HEK293 (cell line): Measurements from ENCODE around the gene LDLRAD4.

Source experiments
- ZNF121 ChIP-seq: fragments of 450-650 bp; formaldehyde crosslinking; IDR thresholded peaks from 2 replicates; pipeline ENCODE4 v1.5.1; 2016; ENCODE audit warnings: missing biosample characterization, missing genetic modification characterization
- ZNF155 ChIP-seq: fragments of 450-650 bp; formaldehyde crosslinking; IDR thresholded peaks from 2 replicates; pipeline ENCODE4 v1.5.1; 2016; ENCODE audit warnings: missing biosample characterization, missing genetic modification characterization
- ZNF701 ChIP-seq: fragments of 450-650 bp; formaldehyde crosslinking; IDR thresholded peaks from 2 replicates; pipeline ENCODE4 v1.5.1; 2016; ENCODE audit warnings: missing biosample characterization, missing genetic modification characterization
- TF ChIP-seq, protein P1 (sequence below): fragments of 450-650 bp; formaldehyde crosslinking; IDR thresholded peaks from 2 replicates; pipeline ENCODE4 v1.5.1; 2016; ENCODE audit warnings: missing biosample characterization, missing genetic modification characterization
- TF ChIP-seq, protein P2 (sequence below): fragments of 450-650 bp; formaldehyde crosslinking; IDR thresholded peaks from 2 replicates; pipeline ENCODE4 v1.5.1; 2016; ENCODE audit warnings: missing biosample characterization, missing genetic modification characterization

DNA sequence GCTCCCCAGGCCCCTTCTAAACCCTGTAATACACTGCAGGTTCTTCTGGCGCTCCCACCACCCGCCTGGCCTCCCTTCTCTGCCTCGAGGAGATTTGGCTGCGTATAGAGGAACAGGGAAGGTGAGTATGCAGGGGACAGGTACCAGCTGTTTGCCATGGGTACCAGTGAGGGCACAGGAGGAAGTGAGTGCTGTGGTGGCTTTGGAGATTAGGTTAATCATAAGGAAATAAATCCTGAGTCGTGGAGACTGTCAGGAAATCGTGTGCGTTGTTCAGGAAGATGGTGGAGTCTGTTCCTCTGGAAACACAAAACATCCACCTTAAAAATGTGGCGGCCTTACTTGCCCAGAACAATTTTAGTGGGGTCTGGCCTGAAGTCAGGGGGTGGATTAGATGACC lies 277.4 kb downstream of the LDLRAD4 start:
- TF ChIP-seq, protein P1, sequence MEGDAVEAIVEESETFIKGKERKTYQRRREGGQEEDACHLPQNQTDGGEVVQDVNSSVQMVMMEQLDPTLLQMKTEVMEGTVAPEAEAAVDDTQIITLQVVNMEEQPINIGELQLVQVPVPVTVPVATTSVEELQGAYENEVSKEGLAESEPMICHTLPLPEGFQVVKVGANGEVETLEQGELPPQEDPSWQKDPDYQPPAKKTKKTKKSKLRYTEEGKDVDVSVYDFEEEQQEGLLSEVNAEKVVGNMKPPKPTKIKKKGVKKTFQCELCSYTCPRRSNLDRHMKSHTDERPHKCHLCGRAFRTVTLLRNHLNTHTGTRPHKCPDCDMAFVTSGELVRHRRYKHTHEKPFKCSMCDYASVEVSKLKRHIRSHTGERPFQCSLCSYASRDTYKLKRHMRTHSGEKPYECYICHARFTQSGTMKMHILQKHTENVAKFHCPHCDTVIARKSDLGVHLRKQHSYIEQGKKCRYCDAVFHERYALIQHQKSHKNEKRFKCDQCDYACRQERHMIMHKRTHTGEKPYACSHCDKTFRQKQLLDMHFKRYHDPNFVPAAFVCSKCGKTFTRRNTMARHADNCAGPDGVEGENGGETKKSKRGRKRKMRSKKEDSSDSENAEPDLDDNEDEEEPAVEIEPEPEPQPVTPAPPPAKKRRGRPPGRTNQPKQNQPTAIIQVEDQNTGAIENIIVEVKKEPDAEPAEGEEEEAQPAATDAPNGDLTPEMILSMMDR (tag by site-specific recombination), result no peak
- TF ChIP-seq, protein P2, sequence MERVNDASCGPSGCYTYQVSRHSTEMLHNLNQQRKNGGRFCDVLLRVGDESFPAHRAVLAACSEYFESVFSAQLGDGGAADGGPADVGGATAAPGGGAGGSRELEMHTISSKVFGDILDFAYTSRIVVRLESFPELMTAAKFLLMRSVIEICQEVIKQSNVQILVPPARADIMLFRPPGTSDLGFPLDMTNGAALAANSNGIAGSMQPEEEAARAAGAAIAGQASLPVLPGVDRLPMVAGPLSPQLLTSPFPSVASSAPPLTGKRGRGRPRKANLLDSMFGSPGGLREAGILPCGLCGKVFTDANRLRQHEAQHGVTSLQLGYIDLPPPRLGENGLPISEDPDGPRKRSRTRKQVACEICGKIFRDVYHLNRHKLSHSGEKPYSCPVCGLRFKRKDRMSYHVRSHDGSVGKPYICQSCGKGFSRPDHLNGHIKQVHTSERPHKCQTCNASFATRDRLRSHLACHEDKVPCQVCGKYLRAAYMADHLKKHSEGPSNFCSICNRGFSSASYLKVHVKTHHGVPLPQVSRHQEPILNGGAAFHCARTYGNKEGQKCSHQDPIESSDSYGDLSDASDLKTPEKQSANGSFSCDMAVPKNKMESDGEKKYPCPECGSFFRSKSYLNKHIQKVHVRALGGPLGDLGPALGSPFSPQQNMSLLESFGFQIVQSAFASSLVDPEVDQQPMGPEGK (tag by site-specific recombination), result no peak
- TF ChIP-seq ZNF701 (tag by site-specific recombination) (no peak), ZNF121 (tag by site-specific recombination) (no peak), ZNF155 (tag by site-specific recombination) (no peak)
